Measurements from ENCODE around the gene STAB2.

- TF ChIP-seq, protein P1, sequence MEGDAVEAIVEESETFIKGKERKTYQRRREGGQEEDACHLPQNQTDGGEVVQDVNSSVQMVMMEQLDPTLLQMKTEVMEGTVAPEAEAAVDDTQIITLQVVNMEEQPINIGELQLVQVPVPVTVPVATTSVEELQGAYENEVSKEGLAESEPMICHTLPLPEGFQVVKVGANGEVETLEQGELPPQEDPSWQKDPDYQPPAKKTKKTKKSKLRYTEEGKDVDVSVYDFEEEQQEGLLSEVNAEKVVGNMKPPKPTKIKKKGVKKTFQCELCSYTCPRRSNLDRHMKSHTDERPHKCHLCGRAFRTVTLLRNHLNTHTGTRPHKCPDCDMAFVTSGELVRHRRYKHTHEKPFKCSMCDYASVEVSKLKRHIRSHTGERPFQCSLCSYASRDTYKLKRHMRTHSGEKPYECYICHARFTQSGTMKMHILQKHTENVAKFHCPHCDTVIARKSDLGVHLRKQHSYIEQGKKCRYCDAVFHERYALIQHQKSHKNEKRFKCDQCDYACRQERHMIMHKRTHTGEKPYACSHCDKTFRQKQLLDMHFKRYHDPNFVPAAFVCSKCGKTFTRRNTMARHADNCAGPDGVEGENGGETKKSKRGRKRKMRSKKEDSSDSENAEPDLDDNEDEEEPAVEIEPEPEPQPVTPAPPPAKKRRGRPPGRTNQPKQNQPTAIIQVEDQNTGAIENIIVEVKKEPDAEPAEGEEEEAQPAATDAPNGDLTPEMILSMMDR (IDR thresholded peaks at IDR 0.05; ENCODE audit: low read depth, low read length, poor library complexity, severe bottlenecking), result no peak
- no peak for TF ChIP-seq EZH2phosphoT487 (IDR thresholded peaks at IDR 0.05; ENCODE audit: borderline replicate concordance, low read length)
Observed at GRCh38 chr12:103793512-103794045, 206.5 kb downstream of the STAB2 start.

All from DOHH2 (cell line).